ENCODE measurements around the gene ZNF431.
A peak's percentile ranks its signal among the peaks of the same experiment; 100 is the strongest.
"Not testable (repeated sequence)": the region's sequence is repeated elsewhere in the genome, so short reads cannot be mapped to it uniquely, and the experiment has no call there.

Gene ZNF431

GRCh38 chr19:21143854-21144253 is 2.0 kb downstream of the ZNF431 start:
- DNase-seq (ENCODE audit: low read depth): no peak

GRCh38 chr19:21147540-21147939 is 5.7 kb downstream of the ZNF431 start:
- DNase-seq (ENCODE audit: low read depth): no peak

- DNase-seq (ENCODE audit: low read depth): no peak
Measured at GRCh38 chr19:21148681-21149080, 6.8 kb downstream of the ZNF431 start.

- no peak for DNase-seq (ENCODE audit: low read depth)
Measured at GRCh38 chr19:21149877-21150276, 8.0 kb downstream of the ZNF431 start.

GRCh38 chr19:21151460-21151859 is 9.6 kb downstream of the ZNF431 start:
- no peak for DNase-seq (ENCODE audit: low read depth)

DNA sequence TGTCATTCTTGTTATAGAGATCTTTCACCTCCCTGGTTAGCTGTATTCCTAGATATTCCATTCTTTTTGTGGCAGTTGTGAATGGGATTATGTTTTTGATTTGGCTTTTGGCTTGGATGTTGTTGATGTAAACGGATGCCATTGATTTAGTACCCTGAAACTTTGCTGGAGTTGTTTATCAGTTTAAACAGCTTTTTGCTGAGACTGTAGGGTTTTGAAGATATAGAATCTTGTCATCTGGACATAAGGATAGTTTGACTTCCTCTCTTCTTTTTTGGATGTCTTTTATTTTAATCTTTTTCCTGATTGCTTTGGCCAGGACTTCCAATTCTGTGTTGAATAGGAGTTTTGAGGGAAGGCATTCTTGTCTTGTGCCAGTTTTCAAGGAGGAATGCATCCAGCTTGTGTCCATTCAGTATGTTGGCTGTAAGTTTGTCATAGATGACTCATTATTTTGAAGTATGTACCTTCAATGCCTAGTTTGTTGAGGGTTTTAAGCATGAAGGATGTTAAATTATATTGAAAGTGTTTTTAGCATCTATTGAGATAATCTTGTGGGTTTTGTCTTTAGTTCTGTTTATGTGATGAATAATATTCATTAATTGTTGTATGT is 16.8 kb downstream of the ZNF431 start:
- DNase-seq (ENCODE audit: low read depth): no peak

DNA sequence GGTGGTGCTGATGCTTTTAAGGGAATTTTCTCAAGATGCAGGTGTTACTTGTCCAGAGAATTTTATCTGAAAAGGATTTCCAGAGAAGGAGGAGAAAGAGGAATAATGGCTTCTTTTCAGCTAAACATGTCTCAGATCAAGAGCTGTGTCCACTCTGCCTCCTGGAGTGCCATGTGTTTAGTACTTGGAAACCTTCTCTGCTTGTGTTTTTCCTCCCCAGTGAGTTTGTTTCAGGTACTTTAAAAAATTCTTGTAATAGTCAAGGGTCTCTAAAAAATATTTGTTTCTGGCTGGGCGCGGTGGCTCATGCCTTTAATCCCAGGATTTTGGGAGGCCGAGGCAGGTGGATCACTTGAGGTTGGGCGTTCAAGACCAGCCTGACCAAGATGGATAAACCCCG is 22.7 kb downstream of the ZNF431 start:
- no peak for DNase-seq (ENCODE audit: low read depth)

- no peak for DNase-seq (ENCODE audit: low read depth)
Measured at GRCh38 chr19:21166436-21166835, 24.6 kb downstream of the ZNF431 start.

GRCh38 chr19:21197590-21198295 is 55.9 kb downstream of the ZNF431 start:
- no peak for DNase-seq (ENCODE audit: low read depth)

GRCh38 chr19:21202865-21203494 is 61.1 kb downstream of the ZNF431 start:
- peak; percentile 7 for DNase-seq (ENCODE audit: low read depth)

DNA sequence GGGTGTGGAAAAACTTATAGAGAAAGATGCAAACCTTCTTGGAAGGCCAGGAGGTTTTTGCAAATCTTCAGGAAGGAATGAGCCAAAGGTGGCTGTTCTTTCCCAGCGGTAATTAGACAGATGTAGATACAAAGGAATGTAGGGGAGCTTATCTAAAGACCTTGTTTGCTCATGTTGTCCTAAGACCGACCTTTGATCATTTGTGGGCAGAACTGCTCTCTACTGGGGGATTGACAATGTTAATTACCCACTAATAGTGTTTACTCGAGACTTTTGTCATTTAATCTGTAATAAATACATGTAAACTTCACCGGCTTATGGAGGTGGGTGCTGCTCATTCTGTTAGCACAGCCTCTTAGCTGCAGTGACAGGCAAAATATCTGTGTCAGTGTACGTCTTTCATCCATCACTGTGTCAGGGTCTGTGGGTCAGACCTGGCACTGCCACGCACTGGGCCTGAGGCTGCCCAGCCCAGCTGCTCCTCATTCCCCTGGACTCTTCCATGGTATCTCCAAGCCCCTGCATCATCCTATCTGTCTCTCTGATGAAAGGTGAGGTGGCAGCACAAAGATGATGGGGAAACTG is 68.3 kb downstream of the ZNF431 start:
- no peak for DNase-seq (ENCODE audit: low read depth)

- DNase-seq (ENCODE audit: low read depth): no peak
Measured at GRCh38 chr19:21221693-21222092, 79.9 kb downstream of the ZNF431 start.

DNA sequence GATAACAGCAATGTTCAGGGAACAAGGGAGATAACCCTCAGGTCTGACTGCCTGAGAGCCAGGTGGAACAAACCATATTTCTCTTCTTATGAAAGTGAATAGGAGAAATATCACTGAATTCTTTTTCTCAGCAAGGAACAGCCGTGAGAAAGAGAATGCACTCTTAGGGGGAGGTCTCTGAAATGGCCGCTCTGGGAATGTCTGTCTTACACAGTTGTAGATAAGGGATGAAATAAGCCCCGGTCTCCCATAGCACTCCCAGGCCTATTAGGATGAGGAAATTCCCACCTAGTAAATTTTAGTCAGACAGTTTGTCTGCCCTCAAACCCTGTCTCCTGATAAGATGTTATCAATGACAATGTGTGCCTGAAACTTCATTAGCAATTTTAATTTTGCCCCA is 88.1 kb downstream of the ZNF431 start:
- DNase-seq (ENCODE audit: low read depth): not testable (repeated sequence)

- no peak for DNase-seq (ENCODE audit: low read depth)
Measured at GRCh38 chr19:21233691-21234090, 91.9 kb downstream of the ZNF431 start.

GRCh38 chr19:21236751-21237150 is 94.9 kb downstream of the ZNF431 start:
- DNase-seq (ENCODE audit: low read depth): not testable (repeated sequence)

DNA sequence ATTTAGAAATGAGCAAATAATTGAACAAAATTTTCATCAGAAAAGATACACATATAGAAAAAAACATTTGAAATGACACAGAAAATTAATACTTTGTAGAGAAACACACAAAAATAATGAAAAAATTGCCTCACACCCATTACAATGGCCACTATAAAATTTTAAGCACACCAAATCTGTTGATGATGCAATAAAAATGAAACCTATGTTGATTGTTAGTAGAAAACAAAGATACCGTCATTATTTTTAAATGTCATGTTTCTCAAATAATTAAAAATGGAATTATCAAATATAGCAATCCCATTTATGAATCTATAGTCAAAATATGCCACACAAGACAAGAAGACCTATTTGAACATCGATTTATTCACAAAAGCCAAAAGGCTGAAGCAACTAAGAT is 96.8 kb downstream of the ZNF431 start:
- no peak for DNase-seq (ENCODE audit: low read depth)
